Activated B cell treated with CpG ODN at 0.5 μM for 24 hours (primary cell): ENCODE results near the gene PRKCH. TPM values are rescaled to one million over a fixed set of nuclear protein-coding genes. Genes with fewer than 3 reads are reported as not detected.

ENCODE experiments used
- ATAC-seq: fragments of 200-7000 bp; cut with Tn5 transposase; one replicate; pipeline ENCODE4 v1.10.0; 2021; ENCODE audit warnings: low read depth, mild to moderate bottlenecking, moderate library complexity
- CTCF ChIA-PET: fragments of 350-600 bp; sonication (Branson Sonifier 250); formaldehyde crosslinking; loops from one replicate; lab custom pipeline; 2021; ENCODE audit warnings: antibody characterized with exemption; lab: Charles Lee
- POLR2A ChIA-PET: fragments of 350-600 bp; sonication (Branson Sonifier 250); formaldehyde crosslinking; loops from one replicate; lab custom pipeline; 2021; ENCODE audit warnings: antibody characterized with exemption; lab: Charles Lee
- DNase-seq: peaks from one replicate; pipeline ENCODE4 v3.0.0; 2022
- H3K27ac Mint-ChIP-seq: one replicate; pipeline ENCODE4 v1.8.0; 2020; ENCODE audit warnings: mixed read lengths
- H3K27me3 Mint-ChIP-seq: one replicate; pipeline ENCODE4 v1.8.0; 2021; ENCODE audit warnings: mixed read lengths
- H3K36me3 Mint-ChIP-seq: one replicate; pipeline ENCODE4 v1.8.0; 2021; ENCODE audit warnings: low read depth, mixed read lengths
- H3K4me1 Mint-ChIP-seq: one replicate; pipeline ENCODE4 v1.8.0; 2021; ENCODE audit warnings: mixed read lengths
- H3K4me3 Mint-ChIP-seq: one replicate; pipeline ENCODE4 v1.8.0; 2020; ENCODE audit warnings: mild to moderate bottlenecking, mixed read lengths
- H3K9me3 Mint-ChIP-seq: one replicate; pipeline ENCODE4 v1.8.0; 2020; ENCODE audit warnings: mixed read lengths
- intact Hi-C: fragments of 100-400 bp; cut with micrococcal nuclease; formaldehyde crosslinking; loops from one replicate; pipeline ENCODE4 v1.15.1; 2024
- total RNA-seq: library from RNA; stranded (reverse); gene quantifications from 2 replicates; pipeline ENCODE4 v1.2.3, GENCODE V29; 2022
- TF ChIP-seq, protein P1 (sequence below): fragments of 200-600 bp; IDR thresholded peaks from one replicate; pipeline ENCODE4 v1.8.0; 2022; ENCODE audit warnings: antibody characterized with exemption, mild to moderate bottlenecking

The PRKCH gene
- total RNA-seq, 1 donor from 2014 or later, result 4.6 TPM

DNA sequence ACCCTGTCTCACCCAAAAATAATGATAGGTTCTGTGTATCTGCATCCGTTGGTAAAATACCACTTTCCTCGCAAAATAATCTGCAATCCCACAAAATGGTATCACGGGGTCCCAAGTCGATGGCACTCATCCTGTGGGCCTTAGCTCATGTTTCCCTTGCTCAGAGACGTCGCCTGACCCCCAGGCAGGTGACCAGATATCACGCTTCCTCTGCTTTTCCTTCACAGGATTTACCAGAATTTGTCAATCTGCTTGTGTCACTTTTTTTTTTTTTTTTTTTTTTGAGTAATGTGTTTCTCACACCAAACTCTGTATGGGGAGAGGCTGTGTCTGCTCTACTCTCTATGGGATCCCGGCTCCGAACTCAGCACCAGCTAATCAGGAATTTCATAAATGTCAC lies 162.7 kb downstream of the PRKCH start:
- POLR2A ChIA-PET, result interaction anchor here (0.9 to 1.2 kb wide), 2 partner anchors 13 to 18 kb away, joined by 8 to 11 read pairs; no protein-coding TSS in a partner anchor
- DNase-seq (no peak), ATAC-seq (no peak)
- Mint-ChIP-seq H3K27ac (no peak overlapping the region), H3K27me3 (no peaks in the 10 kb centered on the region), H3K36me3 (no peaks in the 10 kb centered on the region), H3K9me3 (no peaks in the 10 kb centered on the region), H3K4me3 (no peak overlapping the region), H3K4me1 (peaks cover 36% of the 10 kb centered on the region)
- intact Hi-C loops, result no loop called here
- TF ChIP-seq, protein P1, sequence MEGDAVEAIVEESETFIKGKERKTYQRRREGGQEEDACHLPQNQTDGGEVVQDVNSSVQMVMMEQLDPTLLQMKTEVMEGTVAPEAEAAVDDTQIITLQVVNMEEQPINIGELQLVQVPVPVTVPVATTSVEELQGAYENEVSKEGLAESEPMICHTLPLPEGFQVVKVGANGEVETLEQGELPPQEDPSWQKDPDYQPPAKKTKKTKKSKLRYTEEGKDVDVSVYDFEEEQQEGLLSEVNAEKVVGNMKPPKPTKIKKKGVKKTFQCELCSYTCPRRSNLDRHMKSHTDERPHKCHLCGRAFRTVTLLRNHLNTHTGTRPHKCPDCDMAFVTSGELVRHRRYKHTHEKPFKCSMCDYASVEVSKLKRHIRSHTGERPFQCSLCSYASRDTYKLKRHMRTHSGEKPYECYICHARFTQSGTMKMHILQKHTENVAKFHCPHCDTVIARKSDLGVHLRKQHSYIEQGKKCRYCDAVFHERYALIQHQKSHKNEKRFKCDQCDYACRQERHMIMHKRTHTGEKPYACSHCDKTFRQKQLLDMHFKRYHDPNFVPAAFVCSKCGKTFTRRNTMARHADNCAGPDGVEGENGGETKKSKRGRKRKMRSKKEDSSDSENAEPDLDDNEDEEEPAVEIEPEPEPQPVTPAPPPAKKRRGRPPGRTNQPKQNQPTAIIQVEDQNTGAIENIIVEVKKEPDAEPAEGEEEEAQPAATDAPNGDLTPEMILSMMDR, result no peak
- CTCF ChIA-PET, result no interaction called here

DNA sequence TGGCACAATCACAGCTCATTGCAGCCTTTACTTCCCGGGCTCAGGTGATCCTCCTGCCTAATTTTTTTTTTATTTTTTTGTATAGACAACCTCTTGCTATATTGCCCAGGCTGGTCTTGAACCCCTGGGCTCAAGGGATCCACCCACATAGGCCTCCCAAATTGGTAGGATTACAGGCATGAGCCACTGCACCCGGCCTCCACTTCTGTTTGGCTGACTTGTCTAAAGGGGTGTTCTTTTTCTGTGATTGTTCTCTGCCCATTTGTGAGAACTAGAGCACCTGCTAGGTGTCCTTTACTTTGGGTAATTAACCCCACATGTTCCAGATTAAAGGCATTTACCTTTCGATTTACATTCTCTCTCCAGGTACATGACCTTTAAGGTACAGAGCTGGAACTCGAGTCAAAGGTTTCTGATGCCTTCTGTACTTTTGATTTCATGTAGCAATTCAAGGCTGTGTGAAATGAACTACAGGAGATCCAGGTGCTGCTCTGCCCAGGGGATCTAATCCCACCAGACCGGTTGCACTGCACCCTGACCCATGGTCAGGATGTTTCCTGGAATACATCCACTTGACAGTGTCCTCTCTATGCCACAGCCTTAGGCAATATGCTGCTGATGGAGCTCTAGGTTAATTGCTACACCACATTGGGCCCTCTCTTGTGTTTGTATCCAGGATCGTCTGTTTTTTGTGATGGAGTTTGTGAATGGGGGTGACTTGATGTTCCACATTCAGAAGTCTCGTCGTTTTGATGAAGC lies 163.6 kb downstream of the PRKCH start:
- Mint-ChIP-seq H3K4me1 (peaks cover 36% of the 10 kb centered on the region), H3K27me3 (no peaks in the 10 kb centered on the region), H3K9me3 (no peaks in the 10 kb centered on the region), H3K4me3 (no peak overlapping the region), H3K27ac (no peak overlapping the region), H3K36me3 (no peaks in the 10 kb centered on the region)
- ATAC-seq (no peak), DNase-seq (no peak)
- TF ChIP-seq, protein P1, result no peak
- intact Hi-C loops, result no loop called here
- CTCF ChIA-PET, result no interaction called here
- POLR2A ChIA-PET, result interaction anchor here (0.9 to 1.2 kb wide), 2 partner anchors 14 to 210 kb away, joined by 4 to 11 read pairs; partner anchors contain the start of gene HIF1A

DNA sequence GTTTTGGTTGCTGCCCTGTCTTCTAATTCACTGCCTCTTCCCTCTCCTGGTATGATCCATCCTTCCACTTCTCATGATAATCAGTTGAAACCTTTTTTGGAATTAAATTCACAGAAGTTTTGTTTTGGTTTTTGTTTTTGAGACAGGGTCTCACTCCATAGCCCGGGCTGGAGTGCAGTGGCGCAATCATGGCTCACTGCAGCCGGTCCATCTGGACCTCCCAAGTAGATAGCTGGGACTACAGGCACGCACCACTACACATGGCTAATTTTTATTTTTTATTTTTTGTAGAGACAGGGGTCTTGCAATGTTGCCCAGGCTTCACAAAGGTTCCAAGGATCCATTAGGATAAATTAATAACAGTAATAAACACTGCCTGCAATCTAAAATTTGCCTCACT lies 164.3 kb downstream of the PRKCH start:
- no peaks in the 10 kb centered on the region for H3K9me3 Mint-ChIP-seq
- no peak overlapping the region for H3K27ac Mint-ChIP-seq
- H3K4me1 Mint-ChIP-seq, result peaks cover 34% of the 10 kb centered on the region
- ATAC-seq, result no peak
- intact Hi-C loops, result no loop called here
- no peaks in the 10 kb centered on the region for H3K36me3 Mint-ChIP-seq
- TF ChIP-seq, protein P1, result no peak
- POLR2A ChIA-PET, result interaction anchor here (0.9 kb wide), 1 partner anchor 210 kb away, joined by 4 read pairs; the partner anchor contains the start of gene HIF1A
- H3K4me3 Mint-ChIP-seq, result no peak overlapping the region
- no peaks in the 10 kb centered on the region for H3K27me3 Mint-ChIP-seq
- CTCF ChIA-PET, result no interaction called here
- DNase-seq, result no peak

DNA sequence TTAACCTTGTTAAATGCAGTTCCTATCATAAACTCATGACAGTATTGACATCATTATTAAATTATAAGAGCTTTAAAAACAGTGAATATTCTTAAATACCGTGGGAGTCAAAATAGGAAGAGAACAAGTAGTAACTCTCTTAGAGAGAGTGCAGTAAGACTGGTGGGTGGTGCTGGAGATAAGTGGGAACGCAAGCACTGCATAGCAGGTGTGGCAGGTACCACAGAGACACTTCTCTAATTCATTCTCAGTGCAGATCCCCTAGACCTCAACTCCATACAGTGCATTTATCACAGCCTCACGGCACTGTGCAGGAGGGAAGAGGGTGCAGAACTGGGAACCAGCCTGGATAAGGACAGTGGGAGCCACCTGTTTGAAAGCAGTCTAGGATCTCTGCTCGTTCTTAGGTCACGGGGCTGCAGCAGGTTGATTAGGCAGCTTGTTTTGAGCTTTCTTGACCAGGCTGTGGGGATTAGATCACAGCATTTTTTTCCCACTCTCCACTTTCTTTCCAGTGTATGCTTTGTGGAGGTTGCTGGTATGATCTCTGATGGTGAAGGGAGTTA lies 165.6 kb downstream of the PRKCH start:
- no peak overlapping the region for H3K4me3 Mint-ChIP-seq
- DNase-seq, result no peak
- H3K9me3 Mint-ChIP-seq, result no peaks in the 10 kb centered on the region
- peaks cover 29% of the 10 kb centered on the region for H3K4me1 Mint-ChIP-seq
- ATAC-seq, result no peak
- intact Hi-C loops, result no loop called here
- TF ChIP-seq, protein P1, result no peak
- no peaks in the 10 kb centered on the region for H3K36me3 Mint-ChIP-seq
- ChIA-PET CTCF (no interaction called here), POLR2A (interaction anchor here (4.0 kb wide), 1 partner anchor 14 kb away, joined by 28 read pairs; no protein-coding TSS in a partner anchor)
- H3K27me3 Mint-ChIP-seq, result no peaks in the 10 kb centered on the region
- H3K27ac Mint-ChIP-seq, result no peak overlapping the region
